PC-9 (cell line): ENCODE measurements around the gene C17orf100. TPM values are rescaled to one million over a fixed set of nuclear protein-coding genes. Genes with fewer than 3 reads are reported as not detected.
A peak's percentile ranks its signal among the peaks of the same experiment; 100 is the strongest.

Experiments
- BruUV-seq: library from RNA; stranded (reverse); fragments of 400-500 nt; replicated peaks from 2 replicates; lab custom pipeline; 2021; lab: Mats Ljungman, UMichigan
- CTCF ChIA-PET: fragments of 300-600 bp; sonication (Branson Sonifier 250); formaldehyde crosslinking; loops from one replicate; lab custom pipeline; 2022; ENCODE audit warnings: antibody characterized with exemption; lab: Charles Lee
- POLR2A ChIA-PET: fragments of 300-600 bp; sonication (Branson Sonifier 250); formaldehyde crosslinking; loops from one replicate; lab custom pipeline; 2022; ENCODE audit warnings: antibody characterized with exemption; ENCODE audit not compliant: unreplicated experiment; lab: Charles Lee
- DNase-seq, 2 experiments: peaks; one replicate each; pipeline versions ENCODE4 v3.0.0 to v3.0.0-alpha.2; 2015 to 2022; ENCODE audit warnings: mixed read lengths in 1 of 2
- H2AFZ ChIP-seq: fragments of 200-600 bp; sonication (generic); 2 replicates; pipeline ENCODE4 v1.8.1; 2017; ENCODE audit warnings: antibody characterized with exemption
- H3F3A ChIP-seq: fragments of 200-600 bp; sonication (generic); 2 replicates; pipeline ENCODE4 v1.8.1; 2017; ENCODE audit warnings: antibody characterized with exemption, mild to moderate bottlenecking, low read depth; ENCODE audit not compliant: insufficient read depth
- H3K27ac ChIP-seq: fragments of 200-600 bp; sonication (generic); 2 replicates; pipeline ENCODE4 v1.6.1; 2016; ENCODE audit warnings: mixed run types
- H3K27me3 ChIP-seq: fragments of 200-600 bp; sonication (generic); 2 replicates; pipeline ENCODE4 v1.6.1; 2016; ENCODE audit warnings: low read depth, mixed run types; ENCODE audit not compliant: insufficient read depth
- H3K36me3 ChIP-seq: fragments of 200-600 bp; sonication (generic); 2 replicates; pipeline ENCODE4 v1.6.1; 2016; ENCODE audit warnings: low read depth, mixed run types
- H3K4me1 ChIP-seq: fragments of 200-600 bp; sonication (generic); replicated peaks from 2 replicates; pipeline ENCODE4 v1.6.1; 2016; ENCODE audit warnings: mixed run types; ENCODE audit not compliant: insufficient read depth
- H3K4me2 ChIP-seq: fragments of 200-600 bp; sonication (generic); 2 replicates; pipeline ENCODE4 v1.6.1; 2017; ENCODE audit warnings: mixed run types
- H3K4me3 ChIP-seq: fragments of 200-600 bp; sonication (generic); 2 replicates; pipeline ENCODE4 v1.6.1; 2016; ENCODE audit warnings: mixed run types
- H3K79me2 ChIP-seq: fragments of 200-600 bp; sonication (generic); 2 replicates; pipeline ENCODE4 v1.6.1; 2017; ENCODE audit warnings: low read depth, mixed run types
- H3K9me2 ChIP-seq: fragments of 200-600 bp; sonication (generic); 2 replicates; pipeline ENCODE4 v1.8.1; 2017; ENCODE audit warnings: mild to moderate bottlenecking; ENCODE audit not compliant: insufficient read depth
- H3K9me3 ChIP-seq: fragments of 200-600 bp; sonication (generic); 2 replicates; pipeline ENCODE4 v1.8.1; 2016; ENCODE audit warnings: low read depth; ENCODE audit not compliant: insufficient read depth
- H4K20me1 ChIP-seq: fragments of 200-600 bp; sonication (generic); 2 replicates; pipeline ENCODE4 v1.8.1; 2017; ENCODE audit not compliant: insufficient read depth
- EZH2 ChIP-seq: fragments of 200-600 bp; sonication (generic); IDR thresholded peaks from 2 replicates; pipeline ENCODE4 v1.8.0; 2017; ENCODE audit warnings: antibody characterized with exemption, low read depth
- intact Hi-C: fragments of 100-400 bp; cut with micrococcal nuclease; formaldehyde crosslinking; loops from one replicate; pipeline ENCODE4 v1.10.0; 2022; ENCODE audit not compliant: unreplicated experiment
- total RNA-seq: library from RNA; stranded (reverse); gene quantifications from 2 replicates; pipeline ENCODE4 v1.2.3, GENCODE V29; 2021
- TF ChIP-seq, protein P1 (sequence below): fragments of 200-600 bp; sonication (generic); conservative IDR thresholded peaks from 2 replicates; pipeline ENCODE4 v1.6.1; 2017; ENCODE audit warnings: mixed run types, antibody characterized with exemption, mild to moderate bottlenecking, moderate library complexity

Gene C17orf100
- total RNA-seq, 1 experiment from 2014 or later: 4.4 TPM

DNA sequence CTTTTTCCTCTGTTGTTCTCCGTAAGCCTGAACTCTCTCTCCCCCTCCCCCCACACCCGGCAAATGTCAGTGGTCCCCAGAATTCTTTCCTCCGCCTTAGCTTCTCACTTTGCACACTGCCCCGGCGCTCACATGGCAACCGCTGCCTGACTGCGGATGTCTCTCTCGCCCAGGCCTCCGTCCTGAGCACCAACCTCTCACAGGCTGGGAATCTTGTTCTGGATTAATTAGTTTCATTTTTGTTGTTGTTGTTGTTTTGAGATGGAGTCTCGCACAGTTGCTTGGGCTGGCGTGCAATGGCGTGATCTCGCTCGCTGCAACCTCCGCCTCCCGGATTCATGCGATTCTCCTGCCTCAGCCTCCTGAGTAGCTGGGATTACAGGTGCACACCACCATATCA lies 16.7 kb downstream of the C17orf100 start:
- CTCF ChIA-PET: no interaction called here
- DNase-seq: no peak
- Histone ChIP-seq H3K9me2 (no peaks in the 10 kb centered on the region), H4K20me1 (no peaks in the 10 kb centered on the region), H3F3A (peaks cover 44% of the 10 kb centered on the region), H3K9me3 (no peaks in the 10 kb centered on the region), H3K4me2 (no peak overlapping the region), H3K79me2 (no peaks in the 10 kb centered on the region), H3K36me3 (no peaks in the 10 kb centered on the region), H3K4me3 (no peak overlapping the region), H3K27me3 (no peaks in the 10 kb centered on the region), H2AFZ (no peak overlapping the region), H3K4me1 (peaks cover 44% of the 10 kb centered on the region), H3K27ac (peak overlapping the region; percentile 88; the same call in 1 of the 2 replicates)
- BruUV-seq: no TSS peak
- POLR2A ChIA-PET: interaction anchor here (0.6 kb wide), 1 partner anchor 243 kb away, joined by 4 read pairs; no protein-coding TSS in a partner anchor
- intact Hi-C loops: loop anchor here (5.0 kb wide), 1 partner anchor 44 kb away; the partner anchor contains the start of gene SLC13A5
- TF ChIP-seq, protein P1, sequence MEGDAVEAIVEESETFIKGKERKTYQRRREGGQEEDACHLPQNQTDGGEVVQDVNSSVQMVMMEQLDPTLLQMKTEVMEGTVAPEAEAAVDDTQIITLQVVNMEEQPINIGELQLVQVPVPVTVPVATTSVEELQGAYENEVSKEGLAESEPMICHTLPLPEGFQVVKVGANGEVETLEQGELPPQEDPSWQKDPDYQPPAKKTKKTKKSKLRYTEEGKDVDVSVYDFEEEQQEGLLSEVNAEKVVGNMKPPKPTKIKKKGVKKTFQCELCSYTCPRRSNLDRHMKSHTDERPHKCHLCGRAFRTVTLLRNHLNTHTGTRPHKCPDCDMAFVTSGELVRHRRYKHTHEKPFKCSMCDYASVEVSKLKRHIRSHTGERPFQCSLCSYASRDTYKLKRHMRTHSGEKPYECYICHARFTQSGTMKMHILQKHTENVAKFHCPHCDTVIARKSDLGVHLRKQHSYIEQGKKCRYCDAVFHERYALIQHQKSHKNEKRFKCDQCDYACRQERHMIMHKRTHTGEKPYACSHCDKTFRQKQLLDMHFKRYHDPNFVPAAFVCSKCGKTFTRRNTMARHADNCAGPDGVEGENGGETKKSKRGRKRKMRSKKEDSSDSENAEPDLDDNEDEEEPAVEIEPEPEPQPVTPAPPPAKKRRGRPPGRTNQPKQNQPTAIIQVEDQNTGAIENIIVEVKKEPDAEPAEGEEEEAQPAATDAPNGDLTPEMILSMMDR: no peak
- no peak for TF ChIP-seq EZH2

DNA sequence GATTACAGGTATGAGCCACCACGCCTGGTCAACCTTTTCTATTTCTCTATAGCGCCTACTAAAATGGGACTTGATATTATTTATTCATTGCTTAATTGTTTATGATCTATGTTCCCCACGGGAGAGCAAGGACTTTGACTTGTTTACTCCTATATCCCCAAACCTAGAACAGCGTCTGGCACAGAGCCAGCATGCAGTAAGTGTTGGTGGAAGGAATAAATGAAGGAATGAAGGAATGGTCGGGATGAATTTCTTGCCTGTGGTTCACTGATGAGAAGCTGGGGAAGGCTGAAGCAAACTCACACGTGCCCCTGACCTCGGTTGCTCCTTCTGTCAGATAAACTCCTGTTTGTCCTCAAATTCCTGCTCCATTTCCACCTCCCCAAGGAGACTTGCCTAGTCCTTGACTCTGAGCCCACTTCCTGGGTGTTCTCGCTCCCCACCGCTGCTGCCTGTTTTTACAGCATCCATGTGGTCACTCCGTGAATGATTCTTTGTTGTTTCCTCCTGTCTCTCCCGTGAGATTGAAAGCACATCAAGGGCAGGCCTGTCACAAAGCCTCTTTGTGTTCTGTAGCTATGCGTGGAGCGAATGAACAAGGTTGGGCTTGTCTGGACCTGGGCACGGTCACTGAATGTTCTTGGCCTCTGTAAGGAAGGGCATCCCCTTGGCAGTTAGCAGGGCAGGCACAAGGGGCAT lies 17.3 kb downstream of the C17orf100 start:
- Histone ChIP-seq H3K27me3 (no peaks in the 10 kb centered on the region), H3F3A (peaks cover 44% of the 10 kb centered on the region), H3K9me3 (no peaks in the 10 kb centered on the region), H3K4me2 (peak overlapping the region; percentile 73), H3K27ac (peak overlapping the region; percentile 88), H3K4me3 (peak overlapping the region; percentile 38; the same call in 1 of the 2 replicates), H3K9me2 (no peaks in the 10 kb centered on the region), H3K79me2 (no peaks in the 10 kb centered on the region), H3K36me3 (no peaks in the 10 kb centered on the region), H4K20me1 (no peaks in the 10 kb centered on the region), H3K4me1 (peaks cover 44% of the 10 kb centered on the region), H2AFZ (peak overlapping the region; percentile 37; the same call in 1 of the 2 replicates)
- BruUV-seq: no TSS peak
- DNase-seq: no peak
- intact Hi-C loops: loop anchor here (5.0 kb wide), 1 partner anchor 43 kb away; the partner anchor contains the start of gene SLC13A5
- ChIA-PET CTCF (interaction anchor here (0.5 to 1.5 kb wide), 2 partner anchors 198 to 336 kb away, joined by 4 to 7 read pairs; no protein-coding TSS in a partner anchor), POLR2A (interaction anchor here (0.6 kb wide), 1 partner anchor 496 kb away, joined by 5 read pairs; no protein-coding TSS in a partner anchor)
- TF ChIP-seq EZH2: no peak

DNA sequence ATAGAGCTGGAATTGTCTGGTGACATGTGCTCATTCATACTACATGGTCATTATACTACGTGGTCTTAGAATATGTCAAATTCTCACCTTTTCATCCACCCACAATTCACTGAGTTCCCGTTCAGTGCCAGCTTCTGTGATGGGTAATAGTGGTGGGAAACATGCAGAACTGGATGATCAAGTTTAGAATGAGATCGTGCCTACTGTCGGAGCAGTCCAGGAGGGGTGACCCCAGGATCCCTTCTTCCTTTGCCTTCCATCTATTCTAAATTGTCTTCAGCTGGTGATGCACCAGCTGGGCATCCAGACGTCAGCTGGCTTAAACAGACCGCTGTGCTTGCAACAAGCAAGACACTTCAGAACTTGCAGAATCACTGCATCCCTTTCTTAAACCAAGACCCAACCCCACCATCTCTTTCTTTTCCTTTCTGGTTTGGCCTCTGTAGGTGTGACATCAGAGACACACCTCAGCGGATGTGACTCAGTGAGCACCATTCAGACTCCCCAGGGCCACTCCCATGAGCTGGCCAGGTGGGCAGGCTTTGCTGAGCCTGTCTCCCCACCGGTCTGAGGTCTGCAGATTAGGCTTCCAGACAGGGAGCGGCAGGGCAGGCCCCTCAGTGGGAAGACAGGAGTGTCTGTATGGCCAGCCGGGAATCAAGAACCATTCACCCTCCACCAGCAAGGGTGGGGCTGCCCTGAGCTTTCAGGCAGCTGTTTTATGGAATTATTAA lies 18.1 kb downstream of the C17orf100 start:
- Histone ChIP-seq H3K79me2 (no peaks in the 10 kb centered on the region), H3F3A (peaks cover 44% of the 10 kb centered on the region), H3K27me3 (no peaks in the 10 kb centered on the region), H3K36me3 (no peaks in the 10 kb centered on the region), H3K4me1 (peaks cover 44% of the 10 kb centered on the region), H3K4me2 (peak overlapping the region; percentile 73), H3K4me3 (peak overlapping the region; percentile 38), H3K9me2 (no peaks in the 10 kb centered on the region), H3K27ac (peak overlapping the region; percentile 88), H2AFZ (peak overlapping the region; percentile 37; the same call in 1 of the 2 replicates), H4K20me1 (no peaks in the 10 kb centered on the region), H3K9me3 (no peaks in the 10 kb centered on the region)
- ChIA-PET POLR2A (interaction anchor here (0.6 kb wide), 3 partner anchors 206 to 495 kb away, joined by 3 to 5 read pairs (median 4); no protein-coding TSS in a partner anchor), CTCF (interaction anchor here (0.5 to 1.5 kb wide), 6 partner anchors 25 to 335 kb away, joined by 3 to 7 read pairs (median 4); no protein-coding TSS in a partner anchor)
- intact Hi-C loops: loop anchor here (2.0 to 5.0 kb wide), 2 partner anchors 43 to 83 kb away; partner anchors contain the start of gene SLC13A5
- DNase-seq: peak; percentile 89 to 91
- BruUV-seq: TSS peak; percentile 95
- TF ChIP-seq, protein P1: no peak
- TF ChIP-seq EZH2: no peak
